Body of pancreas (tissue), 4 donors: ENCODE measurements around the gene ZNF277. TPM values are rescaled to one million over a fixed set of nuclear protein-coding genes. Genes with fewer than 3 reads are reported as not detected.
A peak's percentile ranks its signal among the peaks of the same experiment; 100 is the strongest.

ENCODE experiments used
- ATAC-seq: fragments of 150-250 bp; one replicate; pipeline ENCODE4 v1.9.1; 2016
- DNase-seq, 4 donors: peaks; one replicate each; pipeline ENCODE4 v3.0.0-alpha.2; 2019
- H3K27ac ChIP-seq, 4 donors: fragments of 200-600 bp; sonication (generic); 1 replicate in 3 of 4; 2 replicates in 1 of 4; pipeline versions ENCODE4 v1.5.1 to v1.6.1; 2016 to 2019; ENCODE audit warnings: mild to moderate bottlenecking in 1 of 4, mixed read lengths in 1 of 4, moderate library complexity in 1 of 4
- H3K27me3 ChIP-seq, 2 donors: fragments of 200-600 bp; sonication (generic); one replicate each; pipeline ENCODE4 v1.6.0; 2016; ENCODE audit warnings: mild to moderate bottlenecking in 1 of 2
- H3K36me3 ChIP-seq, 2 donors: fragments of 200-600 bp; sonication (generic); replicated peaks in 1 of 2; 2 replicates each; pipeline ENCODE4 v1.5.1; 2016; ENCODE audit warnings: low read depth in 2 of 2; ENCODE audit not compliant: insufficient read depth in 1 of 2
- H3K4me1 ChIP-seq: fragments of 200-600 bp; sonication (generic); one replicate; pipeline ENCODE4 v1.6.0; 2016
- H3K4me3 ChIP-seq, 2 donors: fragments of 200-600 bp; sonication (generic); 1 replicate in 1 of 2; 2 replicates in 1 of 2; pipeline ENCODE4 v1.5.1; 2016 to 2019
- H3K9me3 ChIP-seq, 3 donors: fragments of 200-600 bp; sonication (generic); 1 replicate in 2 of 3; 2 replicates in 1 of 3; pipeline ENCODE4 v1.5.1; 2016
- POLR2A ChIP-seq, 3 donors: fragments of 450-650 bp; IDR thresholded peaks; one replicate each; pipeline ENCODE4 v1.6.1; 2016; ENCODE audit warnings: antibody characterized with exemption in 3 of 3, mild to moderate bottlenecking in 2 of 3
- WGBS, 2 donors: methylation state at CpG; one replicate each; pipeline ENCODE4 v1.1.5; 2017; 5-methylcytosine and 5-hydroxymethylcytosine counted together
- intact Hi-C: fragments of 100-400 bp; cut with DNase I; formaldehyde crosslinking; loops from one replicate; pipeline ENCODE4 v1.15.1; 2023
- total RNA-seq, 2 donors: library from RNA; depleted of rRNA; stranded (reverse); fragments of >200 nt; gene quantifications; one replicate each; pipeline ENCODE4 v1.1.0, GENCODE V29; 2016
- TF ChIP-seq, protein P1 (sequence below), 7 experiments: fragments of 450-650 bp in 4 of 7; fragments of 200-600 bp in 3 of 7; sonication (generic) in 3 of 7; IDR thresholded peaks; one replicate each; pipeline ENCODE4 v1.5.1; 2016 to 2019; ENCODE audit warnings: antibody characterized with exemption in 7 of 7

Gene ZNF277, protein sequence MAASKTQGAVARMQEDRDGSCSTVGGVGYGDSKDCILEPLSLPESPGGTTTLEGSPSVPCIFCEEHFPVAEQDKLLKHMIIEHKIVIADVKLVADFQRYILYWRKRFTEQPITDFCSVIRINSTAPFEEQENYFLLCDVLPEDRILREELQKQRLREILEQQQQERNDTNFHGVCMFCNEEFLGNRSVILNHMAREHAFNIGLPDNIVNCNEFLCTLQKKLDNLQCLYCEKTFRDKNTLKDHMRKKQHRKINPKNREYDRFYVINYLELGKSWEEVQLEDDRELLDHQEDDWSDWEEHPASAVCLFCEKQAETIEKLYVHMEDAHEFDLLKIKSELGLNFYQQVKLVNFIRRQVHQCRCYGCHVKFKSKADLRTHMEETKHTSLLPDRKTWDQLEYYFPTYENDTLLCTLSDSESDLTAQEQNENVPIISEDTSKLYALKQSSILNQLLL
- total RNA-seq, result 10 to 100 TPM; 12.9 to 34.0 TPM

- DNase-seq (peak; percentile 98 to 100 (median 99)), ATAC-seq (peak; percentile 95)
- intact Hi-C loops, result no loop called here
- peak within 1 kb of the TSS; percentile 82 to 96 (median 89) for H3K27ac ChIP-seq
- 0 to 2% methylated on average over 19 to 67 of the region's 67 CpGs for WGBS, 2 donors
- TF ChIP-seq, protein P1, sequence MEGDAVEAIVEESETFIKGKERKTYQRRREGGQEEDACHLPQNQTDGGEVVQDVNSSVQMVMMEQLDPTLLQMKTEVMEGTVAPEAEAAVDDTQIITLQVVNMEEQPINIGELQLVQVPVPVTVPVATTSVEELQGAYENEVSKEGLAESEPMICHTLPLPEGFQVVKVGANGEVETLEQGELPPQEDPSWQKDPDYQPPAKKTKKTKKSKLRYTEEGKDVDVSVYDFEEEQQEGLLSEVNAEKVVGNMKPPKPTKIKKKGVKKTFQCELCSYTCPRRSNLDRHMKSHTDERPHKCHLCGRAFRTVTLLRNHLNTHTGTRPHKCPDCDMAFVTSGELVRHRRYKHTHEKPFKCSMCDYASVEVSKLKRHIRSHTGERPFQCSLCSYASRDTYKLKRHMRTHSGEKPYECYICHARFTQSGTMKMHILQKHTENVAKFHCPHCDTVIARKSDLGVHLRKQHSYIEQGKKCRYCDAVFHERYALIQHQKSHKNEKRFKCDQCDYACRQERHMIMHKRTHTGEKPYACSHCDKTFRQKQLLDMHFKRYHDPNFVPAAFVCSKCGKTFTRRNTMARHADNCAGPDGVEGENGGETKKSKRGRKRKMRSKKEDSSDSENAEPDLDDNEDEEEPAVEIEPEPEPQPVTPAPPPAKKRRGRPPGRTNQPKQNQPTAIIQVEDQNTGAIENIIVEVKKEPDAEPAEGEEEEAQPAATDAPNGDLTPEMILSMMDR (IDR thresholded peaks at IDR 0.05), result peak in 2 of 7 experiments; percentile 2 to 6
- peak; percentile 93 to 94 (median 93) for TF ChIP-seq POLR2A (IDR thresholded peaks at IDR 0.05)
- no peaks in the 10 kb centered on the region for H3K9me3 ChIP-seq
- peaks cover 28% of the 10 kb centered on the region for H3K4me1 ChIP-seq
- H3K4me3 ChIP-seq, result peak within 1 kb of the TSS; percentile 64 to 79
- no peaks in the 10 kb centered on the region for H3K27me3 ChIP-seq
- no peaks in the 10 kb centered on the region for H3K36me3 ChIP-seq
These were observed at the start of gene ZNF277, which contains the start of gene DOCK4 for GRCh38 chr7:112206238-112206990. ZNF277 (plus strand) TSS chr7:112206695; CDS start chr7:112206717, 22 bp downstream. DOCK4 (minus strand) TSS chr7:112206399; CDS start chr7:112206138, 261 bp downstream.

DNA sequence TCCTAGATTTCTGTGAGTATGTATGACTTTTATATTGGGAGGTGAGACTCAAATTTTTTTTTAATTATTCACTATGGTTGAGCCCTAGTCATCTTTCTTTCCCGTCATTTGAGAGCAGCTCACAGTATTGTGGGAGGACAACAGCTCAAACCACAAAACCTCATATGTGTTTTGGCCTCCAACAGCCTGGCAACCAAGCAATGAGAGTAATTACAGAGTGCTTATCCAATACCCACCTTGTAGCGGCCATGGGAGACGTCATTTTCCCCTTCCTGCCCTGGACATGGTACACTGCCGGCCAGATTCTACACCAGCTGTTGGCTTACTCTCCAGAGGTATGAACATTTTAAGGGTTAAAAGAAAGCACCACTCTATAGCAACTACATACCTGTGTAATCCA lies 49.4 kb upstream of the ZNF277 start:
- H3K9me3 ChIP-seq, result no peaks in the 10 kb centered on the region
- peaks cover 22% of the 10 kb centered on the region for H3K4me1 ChIP-seq
- H3K27ac ChIP-seq, result no peak overlapping the region
- WGBS, 2 donors, result 75 to 78% methylated on average over 4 of the region's 4 CpGs
- H3K4me3 ChIP-seq, result no peak overlapping the region
- intact Hi-C loops, result no loop called here
- ATAC-seq, result no peak
- TF ChIP-seq POLR2A (IDR thresholded peaks at IDR 0.05), result no peak
- TF ChIP-seq, protein P1 (IDR thresholded peaks at IDR 0.05), result no peak
- H3K36me3 ChIP-seq, result no peaks in the 10 kb centered on the region
- no peaks in the 10 kb centered on the region for H3K27me3 ChIP-seq
- DNase-seq, result no peak

DNA sequence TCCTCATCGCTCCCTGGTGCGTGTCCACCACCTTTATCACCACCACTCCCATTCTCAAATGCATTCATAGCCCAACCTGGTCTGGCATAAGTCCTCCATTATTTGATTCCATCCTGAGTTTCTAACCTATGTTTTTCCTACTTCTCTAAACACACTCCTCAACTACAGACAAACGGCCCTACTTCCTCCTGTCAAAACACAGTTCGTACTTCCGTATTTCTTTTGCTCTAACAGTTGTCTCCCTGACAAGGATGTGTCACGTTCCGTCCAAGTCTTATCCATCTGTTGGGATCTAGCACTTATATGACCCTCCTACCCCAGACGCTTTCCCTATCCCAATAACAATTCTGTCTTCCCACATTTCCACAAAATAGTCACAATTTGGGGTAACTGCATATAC lies 47.1 kb upstream of the ZNF277 start:
- DNase-seq (peak in 1 of 4 donors; percentile 4), ATAC-seq (no peak)
- 85 to 90% methylated on average over 8 of the region's 8 CpGs for WGBS, 2 donors
- peaks cover 34% of the 10 kb centered on the region for H3K4me1 ChIP-seq
- no peaks in the 10 kb centered on the region for H3K36me3 ChIP-seq
- no peak for TF ChIP-seq POLR2A (IDR thresholded peaks at IDR 0.05)
- TF ChIP-seq, protein P1 (IDR thresholded peaks at IDR 0.05), result no peak
- H3K27ac ChIP-seq, result no peak overlapping the region
- no peak overlapping the region for H3K4me3 ChIP-seq
- no peaks in the 10 kb centered on the region for H3K9me3 ChIP-seq
- intact Hi-C loops, result no loop called here
- no peaks in the 10 kb centered on the region for H3K27me3 ChIP-seq

GRCh38 chr7:112160130-112160770 lies 46.2 kb upstream of the ZNF277 start:
- Histone ChIP-seq H3K4me3 (no peak overlapping the region), H3K27ac (peak overlapping the region in 3 of 4 donors; percentile 26 to 50 (median 48)), H3K36me3 (no peaks in the 10 kb centered on the region), H3K4me1 (peaks cover 34% of the 10 kb centered on the region), H3K9me3 (no peaks in the 10 kb centered on the region), H3K27me3 (no peaks in the 10 kb centered on the region)
- intact Hi-C loops, result no loop called here
- ATAC-seq, result no peak
- DNase-seq, result peak in 1 of 4 donors; percentile 6
- no peak for TF ChIP-seq POLR2A (IDR thresholded peaks at IDR 0.05)
- TF ChIP-seq, protein P1 (IDR thresholded peaks at IDR 0.05), result no peak
- 41 to 47% methylated on average over 2 of the region's 2 CpGs for WGBS, 2 donors
